AG04449 (cell line): ENCODE results near the gene CMPK1.

Experiments used
- CTCF ChIA-PET: fragments of 350-600 bp; formaldehyde crosslinking; extraction: SDS; loops from one replicate; lab custom pipeline; 2021; ENCODE audit warnings: antibody characterized with exemption; lab: Yijun Ruan, JAX
- POLR2A ChIA-PET: fragments of 400-600, 350-600 bp; formaldehyde crosslinking; extraction: SDS; loops from one replicate; lab custom pipeline; 2020; ENCODE audit warnings: antibody characterized with exemption, inconsistent platforms; lab: Yijun Ruan, JAX
- DNase-seq: peaks from one replicate; pipeline ENCODE4 v3.0.0-alpha.2; 2010; ENCODE audit warnings: low read depth, low spot score
- H3K4me3 ChIP-seq: 2 replicates; pipeline ENCODE4 v1.5.1; 2011; ENCODE audit warnings: low read depth, mild to moderate bottlenecking, control low read depth, low read length
- TF ChIP-seq, protein P1 (sequence below): IDR thresholded peaks from one replicate; pipeline ENCODE4 v1.5.1; 2011; ENCODE audit warnings: mild to moderate bottlenecking, moderate library complexity, low read length, control low read depth, inconsistent platforms; ENCODE audit not compliant: insufficient read depth; ENCODE audit errors: missing control alignments

The CMPK1 gene

DNA sequence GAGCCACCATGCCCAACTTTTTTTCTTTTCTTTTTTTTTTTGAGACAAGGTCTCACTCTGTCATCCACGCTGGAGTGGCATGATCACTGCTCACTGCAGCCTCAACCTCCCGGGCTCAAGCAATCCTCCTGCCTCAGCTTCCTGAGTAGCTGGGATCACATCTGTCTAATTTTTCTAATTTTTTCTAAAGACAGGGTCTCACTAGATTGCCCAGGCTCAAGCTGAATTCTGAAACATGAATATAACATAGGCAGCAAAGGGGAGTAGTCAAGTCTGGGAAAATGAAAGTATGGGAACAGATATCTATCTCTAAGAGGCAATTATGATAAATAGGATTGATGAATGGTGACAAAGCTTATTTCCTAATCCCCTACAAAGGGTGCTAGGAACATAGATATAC lies 7.3 kb upstream of the CMPK1 start:
- H3K4me3 ChIP-seq: no peak overlapping the region
- no peak for DNase-seq
- POLR2A ChIA-PET: no interaction called here
- TF ChIP-seq, protein P1, sequence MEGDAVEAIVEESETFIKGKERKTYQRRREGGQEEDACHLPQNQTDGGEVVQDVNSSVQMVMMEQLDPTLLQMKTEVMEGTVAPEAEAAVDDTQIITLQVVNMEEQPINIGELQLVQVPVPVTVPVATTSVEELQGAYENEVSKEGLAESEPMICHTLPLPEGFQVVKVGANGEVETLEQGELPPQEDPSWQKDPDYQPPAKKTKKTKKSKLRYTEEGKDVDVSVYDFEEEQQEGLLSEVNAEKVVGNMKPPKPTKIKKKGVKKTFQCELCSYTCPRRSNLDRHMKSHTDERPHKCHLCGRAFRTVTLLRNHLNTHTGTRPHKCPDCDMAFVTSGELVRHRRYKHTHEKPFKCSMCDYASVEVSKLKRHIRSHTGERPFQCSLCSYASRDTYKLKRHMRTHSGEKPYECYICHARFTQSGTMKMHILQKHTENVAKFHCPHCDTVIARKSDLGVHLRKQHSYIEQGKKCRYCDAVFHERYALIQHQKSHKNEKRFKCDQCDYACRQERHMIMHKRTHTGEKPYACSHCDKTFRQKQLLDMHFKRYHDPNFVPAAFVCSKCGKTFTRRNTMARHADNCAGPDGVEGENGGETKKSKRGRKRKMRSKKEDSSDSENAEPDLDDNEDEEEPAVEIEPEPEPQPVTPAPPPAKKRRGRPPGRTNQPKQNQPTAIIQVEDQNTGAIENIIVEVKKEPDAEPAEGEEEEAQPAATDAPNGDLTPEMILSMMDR: no peak
- CTCF ChIA-PET: no interaction called here

DNA sequence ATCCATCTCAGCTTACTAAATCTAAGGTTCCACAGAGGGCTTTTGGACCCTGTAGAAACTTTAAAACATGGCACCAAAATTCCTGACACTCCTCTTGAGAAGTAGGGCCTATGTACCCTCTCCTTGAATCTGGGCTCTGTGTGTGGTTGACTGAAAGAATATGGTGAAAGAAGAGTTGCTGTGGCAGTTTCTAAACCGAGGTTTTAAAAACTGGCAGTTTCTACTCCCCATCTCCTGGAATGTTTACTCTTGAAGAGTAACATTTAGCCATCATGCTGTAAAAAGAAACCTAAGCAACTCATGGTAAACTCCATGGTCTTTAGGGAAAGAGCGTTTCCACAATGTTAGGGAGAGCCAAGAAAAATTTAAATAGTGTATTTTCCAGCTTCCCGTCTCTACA lies 4.6 kb upstream of the CMPK1 start:
- TF ChIP-seq, protein P1: no peak
- ChIA-PET POLR2A (no interaction called here), CTCF (no interaction called here)
- no peak overlapping the region for H3K4me3 ChIP-seq
- no peak for DNase-seq

- H3K4me3 ChIP-seq: no peak overlapping the region
- ChIA-PET CTCF (interaction anchor here (0.8 kb wide), 1 partner anchor 12 kb away, joined by 3 read pairs; no protein-coding TSS in a partner anchor), POLR2A (interaction anchor here (1.0 kb wide), 1 partner anchor 13 kb away, joined by 4 read pairs; no protein-coding TSS in a partner anchor)
- DNase-seq: no peak
- TF ChIP-seq, protein P1: no peak
Measured at GRCh38 chr1:47330212-47330611, 3.4 kb upstream of the CMPK1 start.

DNA sequence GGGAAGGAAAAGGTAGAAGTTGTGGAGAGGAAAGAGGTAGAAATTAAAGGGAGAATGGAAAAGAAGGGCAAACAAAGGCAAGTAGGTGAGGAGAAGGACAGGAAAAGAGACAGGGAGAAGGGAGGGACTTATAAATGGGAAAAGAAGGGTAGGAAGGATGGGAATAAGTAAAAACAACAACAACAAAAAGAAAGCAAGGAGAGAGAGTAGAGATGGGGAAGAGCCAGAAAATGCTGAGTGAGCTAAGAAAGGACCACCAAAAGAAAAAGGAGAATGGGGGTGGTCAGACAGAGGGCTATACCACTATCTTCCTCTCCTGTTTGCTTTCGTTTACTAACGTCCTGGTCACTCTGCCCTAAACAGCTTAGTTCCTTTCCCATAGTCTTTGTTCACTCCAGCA lies 1.7 kb upstream of the CMPK1 start:
- ChIA-PET POLR2A (no interaction called here), CTCF (interaction anchor here (1.4 to 3.2 kb wide), 3 partner anchors 8 to 68 kb away, joined by 4 to 20 read pairs (median 5); no protein-coding TSS in a partner anchor)
- TF ChIP-seq, protein P1: no peak
- DNase-seq: no peak
- H3K4me3 ChIP-seq: no peak overlapping the region

- ChIA-PET POLR2A (interaction anchor here (0.8 to 2.6 kb wide), 6 partner anchors 9 to 154 kb away, joined by 3 to 17 read pairs (median 9); partner anchors contain the start of genes FOXD2 and STIL), CTCF (interaction anchor here (0.6 to 3.2 kb wide), 13 partner anchors 9 to 1780 kb away, joined by 3 to 20 read pairs (median 3); partner anchors contain the start of gene STIL)
- H3K4me3 ChIP-seq: peak overlapping the region; percentile 92
- no peak for DNase-seq
- TF ChIP-seq, protein P1: no peak
Measured at GRCh38 chr1:47332779-47333577, 612 bp upstream of the CMPK1 start.
